Ammon's horn (tissue), 1 donor: Measurements from ENCODE around the gene HSPB6.
"Not testable (repeated sequence)": the region's sequence is repeated elsewhere in the genome, so short reads cannot be mapped to it uniquely, and the experiment has no call there.

Source experiments
- DNase-seq: peaks from one replicate; pipeline ENCODE4 v3.0.0-alpha.2; 2016; ENCODE audit warnings: low spot score

Gene HSPB6

GRCh38 chr19:35731779-35732405 is 24.9 kb downstream of the HSPB6 start:
- DNase-seq = no peak

DNA sequence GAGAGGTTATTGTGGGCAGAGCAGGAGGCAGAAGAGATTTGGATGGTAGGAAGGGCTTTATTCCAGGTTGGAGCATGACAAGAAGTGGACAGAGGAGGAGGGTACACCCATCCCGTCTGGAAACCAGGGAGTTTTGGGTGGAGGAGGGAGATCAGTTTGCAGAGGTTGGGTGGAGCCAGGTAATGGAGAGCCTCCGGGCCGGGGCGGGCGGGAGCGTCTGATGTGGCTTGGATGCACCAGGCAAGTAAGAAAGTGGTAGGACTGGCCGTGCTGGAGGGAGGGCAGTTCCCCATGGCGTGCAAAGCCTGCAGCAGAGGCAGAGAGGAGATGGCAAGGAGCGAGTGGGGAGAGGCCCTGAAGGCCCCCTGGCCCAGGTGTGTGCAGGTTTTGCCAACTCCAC is 25.5 kb downstream of the HSPB6 start:
- DNase-seq = no peak

DNA sequence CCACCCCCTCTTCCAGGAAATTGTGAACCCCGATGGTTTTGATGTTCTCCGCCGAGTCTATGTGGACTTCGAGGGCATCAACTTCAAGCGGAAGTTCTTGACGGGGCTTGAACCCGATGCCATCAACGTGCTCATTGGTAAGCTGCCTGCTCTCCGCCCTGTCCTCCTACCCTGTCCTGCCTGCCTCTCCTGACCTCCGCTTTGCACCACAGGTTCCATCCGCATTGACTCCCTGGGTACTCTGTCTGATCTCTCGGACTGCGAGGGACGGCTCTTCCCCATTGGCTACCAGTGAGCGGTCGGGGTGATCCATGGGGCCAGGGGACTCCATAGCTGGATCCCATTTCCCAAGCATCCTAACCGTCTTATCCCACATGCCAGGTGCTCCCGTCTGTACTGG is 26.5 kb downstream of the HSPB6 start:
- DNase-seq = no peak

DNA sequence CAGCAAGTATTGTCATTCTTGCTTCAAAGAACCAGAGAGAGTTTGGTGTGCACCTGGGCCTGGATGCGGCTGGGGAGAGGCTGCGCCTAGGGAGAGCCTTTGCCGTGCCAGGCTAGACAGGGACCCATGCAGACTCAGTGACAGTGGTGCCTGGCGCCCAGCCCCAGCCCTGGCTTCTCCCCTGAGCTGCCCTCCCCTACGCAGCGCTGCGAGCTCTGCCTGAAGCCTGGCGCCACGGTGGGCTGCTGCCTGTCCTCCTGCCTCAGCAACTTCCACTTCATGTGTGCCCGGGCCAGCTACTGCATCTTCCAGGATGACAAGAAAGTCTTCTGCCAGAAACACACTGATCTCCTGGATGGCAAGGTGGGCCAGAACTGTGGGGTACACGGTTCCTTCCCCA is 27.1 kb downstream of the HSPB6 start:
- DNase-seq = no peak

DNA sequence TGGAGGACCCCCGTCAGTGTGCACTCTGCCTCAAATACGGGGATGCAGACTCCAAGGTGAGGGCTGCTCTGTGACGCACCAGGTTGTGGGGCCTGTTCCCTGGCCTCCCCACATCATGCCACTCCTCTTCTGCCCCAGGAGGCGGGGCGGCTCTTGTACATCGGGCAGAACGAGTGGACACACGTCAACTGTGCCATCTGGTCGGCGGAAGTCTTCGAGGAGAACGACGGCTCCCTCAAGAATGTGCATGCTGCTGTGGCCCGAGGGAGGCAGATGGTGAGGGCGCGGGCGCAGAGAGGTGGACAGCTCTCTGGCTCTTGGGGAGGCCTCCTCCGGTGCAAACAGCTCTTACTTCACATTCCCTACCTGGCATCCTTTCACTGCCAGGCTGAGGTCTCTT is 27.8 kb downstream of the HSPB6 start:
- no peak for DNase-seq

- no peak for DNase-seq
Observed at GRCh38 chr19:35727956-35728706, 28.7 kb downstream of the HSPB6 start.

DNA sequence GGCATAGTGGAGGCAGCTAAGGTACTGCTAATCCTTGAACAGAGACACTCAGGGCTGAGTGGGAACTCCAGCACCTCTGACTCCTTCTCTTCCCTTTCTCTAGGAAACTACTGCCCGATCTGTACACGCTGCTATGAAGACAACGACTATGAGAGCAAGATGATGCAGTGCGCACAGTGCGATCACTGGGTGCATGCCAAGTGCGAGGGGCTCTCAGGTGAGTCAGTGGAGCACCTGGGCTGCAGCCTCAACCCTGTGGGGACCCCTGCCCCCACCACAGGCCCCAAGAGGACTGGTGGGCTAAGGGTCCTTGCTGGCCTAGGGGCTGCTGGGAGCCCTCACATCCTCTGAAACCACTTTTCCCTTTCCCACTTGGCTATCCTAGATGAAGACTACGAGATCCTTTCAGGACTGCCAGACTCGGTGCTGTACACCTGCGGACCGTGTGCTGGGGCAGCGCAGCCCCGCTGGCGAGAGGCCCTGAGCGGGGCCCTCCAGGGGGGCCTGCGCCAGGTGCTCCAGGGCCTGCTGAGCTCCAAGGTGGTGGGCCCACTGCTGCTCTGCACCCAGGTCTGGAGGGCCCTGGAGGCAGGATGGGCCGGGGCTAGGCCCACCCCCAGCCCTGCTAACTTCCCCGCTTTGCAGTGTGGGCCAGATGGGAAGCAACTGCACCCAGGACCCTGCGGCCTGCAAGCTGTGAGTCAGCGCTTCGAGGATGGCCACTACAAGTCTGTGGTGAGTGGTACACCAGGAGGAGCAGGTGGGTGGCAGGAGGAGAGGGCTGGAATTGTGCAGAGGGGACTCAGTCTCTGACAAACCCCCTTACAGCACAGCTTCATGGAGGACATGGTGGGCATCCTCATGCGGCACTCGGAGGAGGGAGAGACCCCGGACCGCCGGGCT is 29.5 kb downstream of the HSPB6 start:
- DNase-seq = no peak

- DNase-seq = no peak
Observed at GRCh38 chr19:35725216-35725861, 31.5 kb downstream of the HSPB6 start.

DNA sequence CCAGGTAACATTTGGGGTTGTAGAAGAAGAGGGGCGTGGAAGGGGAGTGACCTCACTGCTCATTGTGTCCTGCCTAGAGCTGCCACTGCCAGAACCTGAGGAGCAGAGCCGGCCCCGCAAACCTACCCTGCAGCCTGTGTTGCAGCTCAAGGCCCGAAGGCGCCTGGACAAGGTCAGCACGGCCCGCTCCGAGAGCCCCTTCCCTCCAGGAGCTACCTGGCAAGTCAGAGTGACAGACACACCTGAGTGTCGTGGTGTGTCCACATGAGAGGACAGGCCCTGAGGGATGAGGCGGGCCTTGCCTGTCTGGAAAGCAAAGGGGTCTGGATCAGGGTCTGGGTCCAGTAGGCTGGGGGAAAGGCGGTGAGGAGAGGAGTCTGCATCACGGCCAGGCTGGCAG is 32.3 kb downstream of the HSPB6 start:
- no peak for DNase-seq

DNA sequence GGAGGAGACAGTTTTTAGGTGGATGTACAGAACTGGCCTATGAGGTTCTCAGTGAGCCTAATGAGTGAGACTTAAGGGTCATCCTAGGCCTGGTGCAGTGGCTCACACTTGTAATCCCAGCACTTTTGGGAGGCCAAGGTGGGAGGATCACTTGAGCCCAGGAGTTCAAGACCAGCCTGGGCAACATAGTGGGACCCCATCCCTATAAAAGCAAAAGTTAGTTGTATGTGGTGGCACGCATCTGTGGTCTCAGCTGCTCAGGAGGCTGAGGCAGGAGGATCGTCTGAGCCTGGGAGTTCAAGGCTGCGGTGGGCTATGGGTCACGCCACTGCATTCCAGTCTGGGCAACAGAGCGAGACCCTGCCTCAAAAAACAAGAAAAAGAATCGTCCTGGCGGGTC is 32.7 kb downstream of the HSPB6 start:
- DNase-seq = not testable (repeated sequence)

GRCh38 chr19:35723671-35724070 is 33.2 kb downstream of the HSPB6 start:
- DNase-seq = no peak

DNA sequence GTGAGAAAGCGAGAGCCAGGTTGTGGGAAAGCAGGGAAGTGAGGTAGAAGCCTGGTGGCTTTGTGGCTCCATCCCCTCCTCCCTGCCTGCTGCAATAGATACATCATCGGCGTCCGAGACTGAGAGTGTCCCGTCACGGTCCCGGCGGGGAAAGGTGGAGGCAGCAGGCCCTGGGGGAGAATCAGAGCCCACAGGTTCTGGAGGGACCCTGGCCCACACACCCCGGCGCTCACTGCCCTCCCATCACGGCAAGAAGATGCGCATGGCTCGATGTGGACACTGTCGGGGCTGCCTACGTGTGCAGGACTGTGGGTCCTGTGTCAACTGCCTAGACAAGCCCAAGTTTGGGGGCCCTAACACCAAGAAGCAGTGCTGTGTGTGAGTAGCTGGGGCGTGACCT is 33.9 kb downstream of the HSPB6 start:
- no peak for DNase-seq

- DNase-seq = no peak
Observed at GRCh38 chr19:35722461-35722860, 34.4 kb downstream of the HSPB6 start.

GRCh38 chr19:35721374-35721773 is 35.5 kb downstream of the HSPB6 start:
- no peak for DNase-seq

DNA sequence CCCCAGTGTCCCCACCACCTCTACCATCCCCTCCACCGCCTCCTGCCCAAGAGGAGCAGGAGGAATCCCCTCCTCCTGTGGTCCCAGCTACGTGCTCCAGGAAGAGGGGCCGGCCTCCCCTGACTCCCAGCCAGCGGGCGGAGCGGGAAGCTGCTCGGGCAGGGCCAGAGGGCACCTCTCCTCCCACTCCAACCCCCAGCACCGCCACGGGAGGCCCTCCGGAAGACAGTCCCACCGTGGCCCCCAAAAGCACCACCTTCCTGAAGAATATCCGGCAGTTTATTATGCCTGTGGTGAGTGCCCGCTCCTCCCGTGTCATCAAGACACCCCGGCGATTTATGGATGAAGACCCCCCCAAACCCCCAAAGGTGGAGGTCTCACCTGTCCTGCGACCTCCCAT is 36.2 kb downstream of the HSPB6 start:
- DNase-seq = no peak

DNA sequence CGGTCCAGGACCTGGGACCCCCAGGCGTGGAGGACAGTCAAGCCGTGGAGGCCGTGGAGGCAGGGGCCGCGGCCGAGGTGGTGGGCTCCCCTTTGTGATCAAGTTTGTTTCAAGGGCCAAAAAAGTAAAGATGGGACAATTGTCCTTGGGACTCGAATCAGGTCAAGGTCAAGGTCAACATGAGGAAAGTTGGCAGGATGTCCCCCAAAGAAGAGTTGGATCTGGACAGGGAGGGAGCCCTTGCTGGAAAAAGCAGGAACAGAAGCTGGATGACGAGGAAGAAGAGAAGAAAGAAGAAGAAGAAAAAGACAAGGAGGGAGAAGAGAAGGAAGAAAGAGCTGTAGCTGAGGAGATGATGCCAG is 36.7 kb downstream of the HSPB6 start:
- DNase-seq = no peak

DNA sequence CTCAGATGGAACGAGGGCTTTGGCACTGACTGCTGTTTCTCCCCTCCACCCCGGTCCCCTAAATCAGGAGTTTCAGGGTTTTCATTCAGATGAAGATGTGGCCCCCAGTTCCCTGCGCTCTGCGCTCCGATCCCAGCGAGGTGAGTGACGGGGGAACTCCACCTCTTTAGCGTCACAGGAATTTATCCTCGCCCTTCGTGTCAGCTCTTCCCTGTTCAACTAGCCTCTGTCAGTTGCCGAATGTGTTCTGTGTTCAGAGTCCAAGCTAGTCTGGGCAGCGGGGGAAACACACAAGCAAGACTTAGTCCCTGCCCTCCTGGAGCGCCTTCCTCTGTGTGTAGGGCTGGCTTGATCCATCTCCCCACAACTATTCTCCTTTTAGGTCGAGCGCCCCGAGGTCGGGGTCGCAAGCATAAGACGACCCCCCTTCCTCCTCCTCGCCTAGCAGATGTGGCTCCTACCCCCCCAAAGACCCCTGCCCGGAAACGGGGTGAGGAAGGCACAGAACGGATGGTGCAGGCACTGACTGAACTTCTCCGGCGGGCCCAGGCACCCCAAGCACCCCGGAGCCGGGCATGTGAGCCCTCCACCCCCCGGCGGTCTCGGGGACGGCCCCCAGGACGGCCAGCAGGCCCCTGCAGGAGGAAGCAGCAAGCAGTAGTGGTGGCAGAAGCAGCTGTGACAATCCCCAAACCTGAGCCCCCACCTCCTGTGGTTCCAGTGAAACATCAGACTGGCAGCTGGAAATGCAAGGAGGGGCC is 37.2 kb downstream of the HSPB6 start:
- DNase-seq = no peak

DNA sequence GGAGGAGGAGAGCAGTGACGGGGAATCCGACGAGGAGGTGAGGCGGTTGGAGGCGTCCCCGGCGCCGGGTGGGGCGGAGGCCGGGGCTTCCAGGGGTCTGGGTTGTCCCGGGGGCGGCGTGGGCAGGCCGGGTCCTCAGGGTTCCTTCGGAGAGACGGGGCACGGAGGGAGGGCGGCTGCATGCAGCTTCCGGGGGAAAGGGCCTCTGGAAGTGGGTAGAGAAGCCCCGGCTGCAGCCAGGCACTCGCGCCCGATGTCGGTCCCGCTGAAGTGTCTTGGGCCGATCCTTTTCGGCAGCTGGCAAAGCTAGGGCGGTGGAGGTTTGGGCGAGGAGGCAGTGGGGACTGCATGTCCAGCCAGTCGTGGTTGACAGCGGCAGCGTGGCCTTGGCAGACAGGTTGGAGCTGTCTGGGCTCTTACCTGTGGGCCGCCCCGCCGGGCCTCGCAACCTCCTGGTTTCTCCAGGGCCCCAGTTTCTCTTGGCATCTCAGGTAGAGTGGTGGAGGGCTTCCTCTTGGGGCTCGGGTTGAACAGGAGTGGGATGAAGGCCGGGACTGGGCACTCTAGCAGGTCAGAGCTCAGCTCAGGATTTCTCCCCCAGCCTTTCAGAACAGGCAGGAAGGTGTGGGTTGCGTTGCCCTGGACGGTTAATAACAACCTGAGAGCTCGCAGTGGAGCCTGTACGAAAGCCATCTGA is 38.3 kb downstream of the HSPB6 start:
- no peak for DNase-seq

DNA sequence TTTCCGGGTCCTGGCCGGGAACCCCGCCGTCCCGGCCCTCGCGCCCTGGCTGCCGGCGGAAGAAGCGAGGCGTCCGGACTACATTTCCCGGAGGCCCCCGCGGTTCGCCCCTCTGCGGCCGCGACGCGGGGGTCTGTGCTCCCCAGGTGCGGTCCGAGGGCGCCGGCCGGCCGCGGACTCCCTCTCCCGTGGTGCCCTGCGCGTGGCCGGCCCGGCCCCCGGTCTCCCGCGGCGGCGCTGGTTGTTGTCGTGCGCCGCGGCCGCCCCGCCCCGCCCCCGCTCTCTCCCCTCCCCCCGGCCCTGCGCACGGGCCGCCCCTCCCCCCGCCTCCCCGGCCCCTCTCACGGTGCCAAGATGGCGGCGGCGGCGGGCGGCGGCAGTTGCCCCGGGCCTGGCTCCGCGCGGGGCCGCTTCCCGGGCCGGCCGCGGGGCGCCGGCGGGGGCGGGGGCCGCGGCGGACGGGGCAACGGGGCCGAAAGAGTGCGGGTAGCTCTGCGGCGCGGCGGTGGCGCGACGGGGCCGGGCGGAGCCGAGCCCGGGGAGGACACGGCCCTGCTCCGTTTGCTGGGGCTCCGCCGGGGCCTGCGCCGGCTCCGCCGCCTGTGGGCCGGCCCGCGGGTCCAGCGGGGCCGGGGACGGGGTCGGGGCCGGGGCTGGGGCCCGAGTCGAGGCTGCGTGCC is 39.0 kb downstream of the HSPB6 start, which contains the start of gene KMT2B:
Gene KMT2B, plus strand, starts transcription at position 339 of the 680 bp plus-strand sequence. Its CDS starts 16 bp downstream, at position 355.
- DNase-seq = no peak
